ENCODE measurements around the gene ACYP1.

Gene ACYP1

DNA sequence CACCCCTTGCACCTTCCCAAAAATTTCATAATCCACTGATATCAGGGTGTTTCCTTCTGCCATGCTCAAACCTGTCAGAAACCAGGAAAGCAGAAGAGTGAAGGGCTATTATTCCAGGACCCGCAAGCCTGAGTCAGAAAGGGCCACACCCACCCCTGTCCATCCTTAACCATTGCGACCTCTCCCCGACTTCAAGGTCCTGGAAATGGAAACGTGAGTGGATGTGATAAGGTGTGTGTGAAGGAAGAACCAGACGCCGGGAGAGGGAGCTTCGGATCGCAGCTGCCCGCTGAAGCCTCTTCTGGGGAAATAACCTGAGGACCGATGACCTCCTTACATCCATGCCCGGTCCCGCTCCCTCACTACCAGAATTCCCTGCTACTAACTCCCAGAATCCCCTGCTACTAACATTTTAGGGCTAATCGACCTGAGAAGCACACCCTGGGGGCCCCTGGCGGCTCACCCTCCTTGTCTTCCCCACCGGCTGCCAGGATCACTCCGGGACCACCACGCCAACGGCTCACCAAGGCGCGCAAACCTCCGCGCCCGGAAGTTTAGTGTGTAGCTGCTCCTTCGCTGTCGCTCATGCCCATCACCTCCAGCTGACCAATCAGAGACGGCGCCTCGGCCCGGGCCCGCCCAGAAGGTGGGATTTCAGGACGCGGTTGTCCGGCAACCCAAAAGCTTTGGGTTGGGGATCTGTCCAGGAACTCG, at the start of gene ACYP1:
TSS of gene ACYP1 (minus strand) at position 534 of the 714 bp plus-strand sequence. CDS start at position 63, 471 bp downstream.
- in situ Hi-C loops (cut with MboI; ENCODE audit: low sequenced_read_pairs) = no loop called here

DNA sequence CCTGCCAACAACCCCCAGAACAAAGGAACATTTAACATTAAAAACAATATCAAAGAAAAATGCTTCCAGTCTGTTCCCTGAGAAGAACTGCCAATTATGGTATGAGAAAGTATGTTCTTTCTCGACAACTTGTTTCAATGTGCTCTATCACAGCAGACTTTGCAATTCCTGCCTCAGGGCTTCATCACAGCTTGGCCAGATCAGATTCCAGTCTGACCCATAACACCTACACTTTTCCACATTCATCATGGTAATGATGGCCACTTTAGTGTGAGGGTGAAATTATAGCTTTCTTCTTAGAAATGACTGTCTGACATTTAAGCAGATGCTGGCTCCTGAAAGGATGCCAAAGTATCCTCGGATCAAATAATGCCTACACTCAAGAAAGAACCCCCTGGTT, 46.1 kb upstream of the ACYP1 start:
- in situ Hi-C loops (cut with MboI; ENCODE audit: low sequenced_read_pairs) = no loop called here

DNA sequence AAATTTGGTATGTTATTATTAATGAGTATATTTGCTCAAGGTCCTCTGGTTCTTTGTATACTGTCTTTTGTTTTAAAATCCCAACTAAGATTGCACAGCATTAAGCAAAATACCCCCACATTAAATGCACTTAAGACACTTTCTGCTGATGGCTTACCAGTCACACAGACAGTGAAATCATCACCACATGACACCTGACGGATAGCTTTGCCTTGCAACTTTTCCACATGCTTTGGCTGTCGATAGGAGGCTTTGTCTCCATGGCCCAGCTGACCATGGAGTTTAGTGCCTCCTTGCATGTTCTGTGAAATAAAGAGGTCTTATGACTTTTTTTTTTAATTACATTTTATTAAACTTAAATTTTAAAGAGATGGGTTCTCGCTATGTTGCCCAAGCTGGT, 43.4 kb upstream of the ACYP1 start:
- in situ Hi-C loops (cut with MboI; ENCODE audit: low sequenced_read_pairs) = no loop called here

DNA sequence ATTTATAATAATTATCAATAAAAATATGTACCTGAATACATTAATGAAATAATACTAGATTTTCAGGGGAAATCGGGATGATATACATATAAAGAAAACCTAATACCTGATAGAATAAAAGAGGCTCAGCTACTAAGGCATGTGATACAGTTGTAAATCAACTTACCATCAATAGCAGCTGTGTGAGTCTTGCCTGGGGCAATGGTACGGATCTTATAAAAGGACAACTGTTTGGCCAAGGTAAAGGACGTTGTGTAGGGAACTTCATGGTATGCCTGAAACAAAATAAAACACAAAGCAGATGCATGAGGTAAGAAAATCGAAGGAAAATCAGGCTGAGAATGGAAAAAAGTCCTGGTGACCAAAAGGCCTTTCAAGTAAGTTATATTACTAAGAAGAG, 37.7 kb upstream of the ACYP1 start:
- in situ Hi-C loops (cut with MboI; ENCODE audit: low sequenced_read_pairs) = no loop called here

DNA sequence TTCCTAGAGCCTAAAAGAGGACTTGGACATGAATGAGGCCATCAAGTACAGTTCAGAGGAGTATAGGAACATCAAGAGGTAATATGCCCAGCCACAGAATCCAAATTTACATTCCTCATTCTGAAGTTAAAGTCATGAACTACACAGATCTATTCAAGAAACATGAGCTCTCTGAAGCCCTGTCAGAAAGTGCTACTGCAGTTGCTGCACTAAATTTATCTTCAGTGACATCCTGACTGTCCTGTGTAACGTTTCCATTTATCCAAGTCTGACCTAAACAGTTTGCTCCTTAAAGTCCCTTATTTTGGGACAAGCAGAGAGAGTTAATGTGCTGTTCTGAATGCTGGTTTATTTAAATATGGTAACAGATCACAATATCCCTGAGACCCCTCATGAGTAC, 34.9 kb upstream of the ACYP1 start:
- in situ Hi-C loops (cut with MboI; ENCODE audit: low sequenced_read_pairs) = loop anchor here (25.0 kb wide), 1 partner anchor 186 kb away; the partner anchor contains the start of gene RPS6KL1

DNA sequence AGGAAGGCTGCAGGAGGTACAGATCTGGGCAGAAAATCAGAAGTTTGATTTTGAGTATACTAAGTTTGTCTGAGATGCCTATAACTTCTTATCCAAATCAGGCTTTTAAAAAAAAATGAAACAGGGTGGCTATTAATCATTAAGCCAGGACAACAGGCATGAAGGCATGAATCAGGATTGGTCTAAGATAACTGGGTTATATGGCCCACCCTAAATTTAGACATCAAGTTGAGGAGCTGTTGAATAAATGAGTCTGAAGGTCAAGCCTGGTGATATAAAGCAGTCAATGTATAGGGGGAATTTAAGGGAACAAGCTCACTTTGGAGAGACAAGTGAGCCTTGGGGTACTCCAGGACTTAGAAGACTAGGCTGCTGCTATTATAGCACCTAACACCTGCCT, 34.4 kb upstream of the ACYP1 start:
- in situ Hi-C loops (cut with MboI; ENCODE audit: low sequenced_read_pairs) = loop anchor here (25.0 kb wide), 1 partner anchor 186 kb away; the partner anchor contains the start of gene RPS6KL1

DNA sequence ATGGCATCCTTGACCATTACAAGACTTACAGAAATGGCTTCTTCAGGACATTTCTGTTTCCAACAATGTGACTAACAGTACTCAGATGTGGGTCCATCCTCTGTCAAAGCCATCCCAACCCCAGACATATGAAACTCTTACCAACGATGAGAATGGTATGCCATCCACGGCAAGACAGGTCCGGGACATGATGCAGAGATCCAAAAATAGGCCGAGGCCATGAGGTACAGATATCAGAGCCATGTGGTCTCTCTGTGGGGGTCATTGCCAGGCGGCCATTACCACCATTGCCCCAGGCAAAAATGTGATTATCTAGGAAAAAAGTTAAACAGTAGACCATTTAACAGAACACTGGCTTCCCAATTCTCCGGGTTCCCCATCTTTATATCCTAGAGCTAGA, 33.1 kb upstream of the ACYP1 start:
- in situ Hi-C loops (cut with MboI; ENCODE audit: low sequenced_read_pairs) = loop anchor here (25.0 kb wide), 1 partner anchor 185 kb away; the partner anchor contains the start of gene RPS6KL1

DNA sequence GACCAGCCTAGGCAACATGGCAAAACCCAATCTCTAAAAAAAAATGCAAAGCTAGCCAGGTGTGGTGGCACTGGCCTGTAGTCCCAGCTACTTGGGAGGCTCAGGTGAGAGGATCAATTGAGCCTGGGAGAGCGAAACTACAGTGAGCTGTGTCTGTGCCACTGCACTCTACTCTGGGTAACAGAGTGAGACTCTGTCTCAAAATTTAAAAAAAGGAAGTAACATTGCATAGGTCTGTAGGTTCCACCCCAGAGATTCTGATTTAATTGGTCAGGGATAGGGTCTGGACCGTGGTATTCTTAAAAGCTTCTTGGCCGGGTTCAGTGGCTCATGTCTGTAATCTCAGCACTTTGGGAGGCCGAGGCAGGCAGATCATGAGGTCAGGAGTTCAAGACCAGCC, 31.9 kb upstream of the ACYP1 start:
- in situ Hi-C loops (cut with MboI; ENCODE audit: low sequenced_read_pairs) = loop anchor here (25.0 kb wide), 1 partner anchor 183 kb away; the partner anchor contains the start of gene RPS6KL1

DNA sequence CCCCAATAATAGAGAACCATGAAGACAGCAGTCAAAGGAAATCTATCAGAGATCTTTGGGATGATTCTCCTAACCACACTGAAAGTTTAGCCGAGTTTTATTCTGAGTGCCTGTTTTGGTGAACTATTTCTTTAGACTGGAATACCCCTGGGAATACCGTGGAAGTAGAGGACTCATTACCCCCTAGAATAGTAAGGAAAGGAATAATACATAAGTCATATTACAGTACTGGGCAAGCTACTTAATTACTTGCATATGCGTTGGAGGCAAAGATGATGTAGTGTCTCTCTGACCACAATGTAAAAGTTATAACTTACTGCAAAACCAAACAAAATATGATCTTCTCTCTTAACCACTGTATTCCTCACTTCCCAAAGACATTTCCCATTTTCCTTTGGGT, 31.1 kb upstream of the ACYP1 start:
- in situ Hi-C loops (cut with MboI; ENCODE audit: low sequenced_read_pairs) = loop anchor here (25.0 kb wide), 1 partner anchor 183 kb away; the partner anchor contains the start of gene RPS6KL1

DNA sequence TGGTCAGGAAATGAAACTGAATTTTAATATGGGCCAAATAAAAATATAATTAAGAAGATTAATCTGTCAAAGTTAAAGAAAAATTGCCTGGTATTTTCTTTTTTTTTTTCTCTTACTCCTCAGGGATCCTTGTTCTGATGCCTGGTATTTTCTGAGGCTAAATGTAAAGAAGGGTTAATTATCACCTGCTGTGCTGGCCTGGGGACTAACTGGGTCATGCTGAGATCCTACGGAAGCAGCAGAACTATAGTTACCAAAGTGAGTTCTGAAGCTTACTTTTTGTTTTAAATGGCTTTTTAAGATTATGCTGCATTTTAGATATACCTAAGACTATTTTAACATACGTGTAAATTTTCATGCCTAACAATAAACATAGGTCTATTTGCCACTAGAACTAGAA, 28.9 kb upstream of the ACYP1 start:
- in situ Hi-C loops (cut with MboI; ENCODE audit: low sequenced_read_pairs) = loop anchor here (25.0 kb wide), 1 partner anchor 180 kb away; the partner anchor contains the start of gene RPS6KL1

DNA sequence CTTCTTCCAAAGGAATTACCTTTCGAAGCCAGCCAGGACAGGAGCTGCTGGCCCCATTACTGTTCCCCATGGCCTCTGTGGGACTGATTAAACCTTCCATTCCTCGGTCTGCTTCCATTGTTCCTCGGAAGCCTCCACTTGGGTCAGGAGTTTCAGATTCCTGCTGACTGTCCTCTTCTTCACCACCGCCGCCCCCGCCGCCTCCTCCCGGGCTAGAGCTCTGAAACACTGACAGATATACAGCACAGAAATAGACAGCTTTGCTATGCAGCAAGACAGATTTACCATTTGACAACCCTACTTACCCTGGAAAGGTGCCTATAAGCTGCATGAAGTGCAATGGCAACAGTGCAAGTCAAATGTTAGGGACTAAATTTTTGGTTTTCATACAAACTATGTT, 27.4 kb upstream of the ACYP1 start:
- in situ Hi-C loops (cut with MboI; ENCODE audit: low sequenced_read_pairs) = loop anchor here (25.0 kb wide), 1 partner anchor 179 kb away; the partner anchor contains the start of gene RPS6KL1

DNA sequence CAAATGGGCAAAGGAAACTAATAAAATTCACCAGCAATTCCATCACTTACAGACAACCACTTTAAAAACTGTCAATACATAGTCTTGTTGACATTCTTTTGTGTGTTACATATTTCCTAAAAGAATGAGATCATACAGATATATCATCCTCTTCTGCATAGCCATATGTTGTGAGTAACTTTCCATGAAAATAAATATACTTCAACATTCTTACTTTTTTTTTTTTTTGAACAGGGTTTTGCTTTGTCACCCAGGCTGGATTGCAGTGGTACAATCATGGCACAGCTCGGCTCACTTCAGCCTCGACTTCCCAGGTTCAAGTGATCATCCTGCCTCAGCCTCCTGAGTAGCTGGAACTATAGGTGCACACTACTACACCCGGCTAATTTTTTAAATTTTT, 26.5 kb upstream of the ACYP1 start:
- in situ Hi-C loops (cut with MboI; ENCODE audit: low sequenced_read_pairs) = loop anchor here (25.0 kb wide), 1 partner anchor 178 kb away; the partner anchor contains the start of gene RPS6KL1

DNA sequence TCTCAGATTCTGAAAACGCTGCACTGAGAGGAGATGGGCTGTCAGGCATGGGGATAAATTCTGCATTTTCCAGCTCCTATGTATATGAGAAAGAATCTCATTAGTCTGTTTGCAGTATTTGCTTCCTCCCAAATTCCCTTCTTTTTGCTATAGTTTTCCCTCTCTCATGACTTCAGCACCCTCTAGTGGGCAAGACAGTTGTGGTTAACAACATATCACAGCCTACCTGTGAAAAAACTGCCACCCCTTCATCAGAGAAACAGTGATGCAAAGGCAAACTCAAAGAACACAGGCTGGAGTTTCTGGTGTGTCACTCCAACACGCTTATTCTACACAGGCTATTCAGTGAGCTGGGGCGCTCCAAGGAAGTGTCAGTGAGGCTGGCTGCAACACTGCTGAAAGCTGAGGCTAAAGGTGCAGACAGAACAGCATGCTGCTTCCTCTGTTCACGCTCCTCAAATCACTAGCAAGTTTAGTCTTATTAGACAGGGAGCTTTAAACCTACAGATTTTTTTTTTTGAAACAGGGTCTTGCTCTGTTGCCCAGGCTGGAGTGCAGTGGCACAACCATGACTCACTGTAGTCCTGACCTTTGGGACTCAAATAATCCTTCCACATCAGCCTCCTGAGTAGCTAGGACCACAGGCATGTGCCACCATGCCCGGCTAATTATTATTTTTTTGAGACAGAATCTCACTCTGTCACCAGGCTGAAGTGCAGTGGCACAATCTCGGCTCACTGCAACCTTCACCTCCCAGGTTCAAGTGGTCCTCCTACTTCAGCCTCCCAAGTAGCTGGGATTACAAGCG, 24.9 kb upstream of the ACYP1 start:
- in situ Hi-C loops (cut with MboI; ENCODE audit: low sequenced_read_pairs) = loop anchor here (25.0 kb wide), 1 partner anchor 176 kb away; the partner anchor contains the start of gene RPS6KL1

DNA sequence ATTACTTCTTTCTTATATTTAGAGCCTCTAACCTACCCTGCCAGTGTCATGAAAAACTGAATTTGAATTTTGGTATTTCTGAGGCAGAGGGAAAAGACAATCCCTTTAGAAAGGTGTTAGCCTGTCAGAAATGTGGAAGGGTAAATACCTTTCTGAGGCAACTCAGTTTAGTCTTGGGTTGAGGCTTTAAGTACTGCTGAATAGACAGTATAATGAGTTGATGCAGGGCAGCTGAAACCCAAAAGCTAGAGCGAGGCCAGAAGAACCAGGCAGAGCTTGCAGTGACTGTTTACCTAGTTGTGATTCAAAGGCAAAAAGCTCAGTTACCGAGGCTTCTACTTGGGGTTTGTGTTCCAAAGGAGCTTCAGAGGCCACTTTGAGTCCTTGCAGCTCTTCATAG, 24.3 kb upstream of the ACYP1 start:
- in situ Hi-C loops (cut with MboI; ENCODE audit: low sequenced_read_pairs) = loop anchor here (25.0 kb wide), 1 partner anchor 176 kb away; the partner anchor contains the start of gene RPS6KL1

DNA sequence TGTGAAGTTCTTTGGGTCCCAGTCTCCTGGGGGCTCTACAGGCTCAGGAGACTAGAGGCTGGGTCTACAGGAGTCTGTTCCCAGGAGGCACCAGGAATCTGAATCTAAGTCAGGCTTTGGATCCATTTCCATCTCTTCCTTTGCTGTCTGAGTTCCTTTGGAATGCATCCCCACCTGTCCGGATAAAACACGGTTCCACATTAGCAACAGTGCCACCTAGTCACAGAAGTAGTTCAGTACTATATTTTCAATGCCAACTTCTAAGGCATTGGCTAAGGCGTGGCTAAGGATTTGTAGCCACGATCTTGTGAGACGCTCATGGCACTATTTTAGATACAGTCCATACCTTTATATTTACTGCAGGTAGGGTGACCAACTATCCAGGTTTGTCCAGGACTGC, 20.7 kb upstream of the ACYP1 start:
- in situ Hi-C loops (cut with MboI; ENCODE audit: low sequenced_read_pairs) = loop anchor here (25.0 kb wide), 1 partner anchor 172 kb away; the partner anchor contains the start of gene RPS6KL1

DNA sequence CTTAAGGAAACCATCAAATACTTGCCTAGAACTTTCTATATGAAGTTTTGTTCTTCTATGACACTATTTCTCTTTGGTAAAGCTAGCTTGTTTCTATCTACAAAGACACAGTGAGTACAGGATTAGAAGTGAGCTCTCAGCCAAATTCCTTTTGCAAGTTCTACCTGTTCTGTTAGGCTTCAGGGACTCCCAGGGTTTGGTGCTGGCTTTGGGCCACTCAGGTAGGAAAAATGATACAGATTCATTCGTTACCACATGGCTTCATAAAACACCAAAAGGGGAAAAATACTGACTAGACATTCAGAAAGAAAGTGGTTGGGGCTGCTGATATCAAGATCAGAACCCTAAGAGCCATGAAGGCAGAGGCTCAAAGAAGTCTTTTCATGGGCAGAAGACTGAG, 19.4 kb upstream of the ACYP1 start:
- in situ Hi-C loops (cut with MboI; ENCODE audit: low sequenced_read_pairs) = loop anchor here (25.0 kb wide), 1 partner anchor 171 kb away; the partner anchor contains the start of gene RPS6KL1

DNA sequence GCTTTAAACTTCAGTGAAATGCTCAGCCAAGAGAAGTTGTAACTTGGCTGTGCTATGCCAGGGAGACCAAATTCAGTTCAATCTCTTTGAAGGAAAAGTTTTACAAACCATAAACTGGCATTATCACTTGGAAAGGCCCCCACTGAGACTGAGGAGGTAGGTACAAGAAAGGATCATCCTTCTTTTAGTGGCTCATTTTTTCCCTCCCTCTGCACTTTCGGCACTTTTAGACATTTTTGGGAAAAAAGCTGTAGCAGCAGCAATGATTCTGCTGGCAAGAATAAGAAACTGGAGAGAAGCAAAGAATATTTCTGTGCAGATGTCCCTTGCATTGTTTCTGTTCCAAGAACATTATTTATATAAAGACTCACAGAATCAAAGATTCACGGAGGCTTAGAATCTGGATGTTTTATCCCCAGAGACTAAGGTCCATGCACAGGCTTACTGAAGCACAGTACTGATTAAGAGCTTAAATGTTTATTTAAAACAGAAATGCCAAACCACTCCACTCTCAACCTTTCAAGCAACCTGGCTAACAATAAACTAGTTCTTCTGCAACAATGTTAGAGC, 17.9 kb upstream of the ACYP1 start:
- in situ Hi-C loops (cut with MboI; ENCODE audit: low sequenced_read_pairs) = loop anchor here (25.0 kb wide), 1 partner anchor 169 kb away; the partner anchor contains the start of gene RPS6KL1

DNA sequence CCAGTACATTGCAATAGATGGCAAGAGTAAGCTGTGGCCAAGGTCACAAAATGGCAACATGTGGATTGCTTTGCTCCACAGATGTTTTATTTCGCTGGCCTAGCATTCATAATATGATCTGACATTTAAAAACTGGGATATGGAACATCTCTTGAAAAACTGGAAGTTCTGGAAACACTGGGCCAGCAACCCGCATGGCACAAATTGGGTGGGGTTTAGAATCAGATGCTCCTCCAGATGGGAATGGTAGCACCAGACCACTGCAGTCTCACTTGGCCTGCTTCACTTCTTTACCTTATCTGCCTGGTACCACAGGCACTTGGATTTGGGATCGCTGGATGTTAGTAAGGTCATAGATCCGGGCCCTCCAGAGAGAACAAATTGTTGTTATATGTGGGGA, 15.7 kb upstream of the ACYP1 start:
- in situ Hi-C loops (cut with MboI; ENCODE audit: low sequenced_read_pairs) = loop anchor here (25.0 kb wide), 1 partner anchor 167 kb away; the partner anchor contains the start of gene RPS6KL1

DNA sequence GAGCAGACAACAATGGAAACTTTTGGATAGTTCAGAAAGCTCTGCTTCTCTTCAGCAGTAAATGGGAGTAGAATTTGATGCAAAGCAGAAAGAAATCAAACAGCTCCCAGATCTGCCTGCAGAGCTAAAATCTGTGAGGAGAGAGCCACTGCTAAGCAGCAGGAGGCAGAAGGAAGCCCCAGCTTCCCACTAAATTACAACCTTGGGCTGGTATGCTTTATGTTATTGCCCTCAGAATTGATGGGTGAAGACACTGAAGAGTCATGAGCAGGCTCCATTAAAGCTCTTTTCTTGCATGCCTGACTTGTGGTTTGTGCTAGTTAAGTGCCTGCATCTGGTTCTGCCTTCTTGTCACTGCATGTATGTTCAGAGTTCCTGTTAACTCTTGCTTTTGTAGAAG, 14.0 kb upstream of the ACYP1 start:
- in situ Hi-C loops (cut with MboI; ENCODE audit: low sequenced_read_pairs) = loop anchor here (25.0 kb wide), 1 partner anchor 165 kb away; the partner anchor contains the start of gene RPS6KL1

DNA sequence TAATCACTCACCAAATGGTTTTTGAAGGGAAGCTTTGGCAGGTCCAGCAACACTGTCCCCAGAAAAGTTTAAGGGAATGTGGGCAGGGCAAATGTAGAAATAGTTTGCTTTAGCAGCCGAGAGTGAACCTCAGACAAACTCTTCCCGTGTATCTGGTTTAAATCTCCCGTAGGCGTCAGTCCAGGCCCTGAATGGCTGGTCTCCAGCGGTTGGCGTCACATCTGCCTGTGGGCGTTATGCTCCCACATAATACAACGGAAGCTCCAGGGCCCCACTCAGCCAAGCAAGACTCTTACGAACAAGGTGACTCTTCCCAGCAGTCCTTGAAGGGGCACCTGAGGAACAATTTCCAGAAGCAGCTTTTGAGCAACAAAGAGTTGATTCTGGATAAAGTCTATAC, 6.6 kb upstream of the ACYP1 start:
- in situ Hi-C loops (cut with MboI; ENCODE audit: low sequenced_read_pairs) = no loop called here

DNA sequence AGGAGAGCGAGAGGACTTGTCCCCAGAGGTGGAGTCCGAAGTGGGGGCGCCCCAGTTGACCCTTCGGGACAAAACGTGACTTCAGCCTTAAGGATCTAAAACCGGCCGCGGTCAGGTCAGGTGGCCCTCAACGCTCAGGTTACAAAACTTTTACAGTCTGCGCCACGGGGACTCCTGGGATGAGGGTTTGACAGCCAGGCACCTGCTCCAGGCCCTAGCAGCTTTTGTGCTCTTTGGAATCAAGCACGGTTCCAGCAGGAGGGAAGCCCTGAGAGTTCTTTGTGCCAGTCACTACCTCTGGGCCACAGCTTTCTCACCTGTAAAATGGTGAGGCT, 6.0 kb upstream of the ACYP1 start:
- in situ Hi-C loops (cut with MboI; ENCODE audit: low sequenced_read_pairs) = no loop called here

All from HL-60/S4 treated with retinoic acid at 250 ng/mL for 4 days and 3 days (cell line).